Endothelial cell of umbilical vein (primary cell): ENCODE data around the gene NPTX1.

Source experiments
- EZH2 ChIP-seq: IDR thresholded peaks from 2 replicates; pipeline ENCODE4 v1.6.1; 2012; ENCODE audit warnings: borderline replicate concordance, low read depth, mild to moderate bottlenecking, moderate library complexity, low read length, inconsistent platforms; ENCODE audit not compliant: severe bottlenecking
- FOS ChIP-seq: IDR thresholded peaks from 2 replicates; pipeline ENCODE4 v1.6.1; 2011; ENCODE audit warnings: mild to moderate bottlenecking, low read length, moderate library complexity, borderline replicate concordance; ENCODE audit not compliant: insufficient read depth
- GATA2 ChIP-seq: IDR thresholded peaks from 2 replicates; pipeline ENCODE4 v1.7.0; 2011; ENCODE audit warnings: low read depth, mild to moderate bottlenecking, moderate library complexity, mixed read lengths, low read length; ENCODE audit not compliant: insufficient read length, insufficient read depth
- JUN ChIP-seq: IDR thresholded peaks from 2 replicates; pipeline ENCODE4 v1.6.1; 2011; ENCODE audit warnings: borderline replicate concordance, low read depth; ENCODE audit not compliant: insufficient read length, insufficient read depth
- MYC ChIP-seq: IDR thresholded peaks from one replicate; pipeline ENCODE4 v1.6.1; 2011; ENCODE audit warnings: mild to moderate bottlenecking, low read depth, low read length
- POLR2A ChIP-seq: IDR thresholded peaks from 2 replicates; pipeline ENCODE4 v1.6.1; 2012; ENCODE audit warnings: low read depth, mild to moderate bottlenecking, control low read depth, low read length
- POLR2AphosphoS5 ChIP-seq: IDR thresholded peaks from 2 replicates; pipeline ENCODE4 v1.6.1; 2012; ENCODE audit warnings: low read depth, mild to moderate bottlenecking, control low read depth, low read length, moderate library complexity; ENCODE audit not compliant: insufficient read depth
- TF ChIP-seq, protein P1 (sequence below), 2 donors: IDR thresholded peaks; 1 replicate in 1 of 2; 2 replicates in 1 of 2; pipeline ENCODE4 v1.5.1; 2011; ENCODE audit warnings: low read length in 2 of 2, mild to moderate bottlenecking in 2 of 2, moderate library complexity in 2 of 2, control low read depth in 1 of 2, inconsistent platforms in 1 of 2, low read depth in 1 of 2; ENCODE audit not compliant: insufficient read depth in 1 of 2; ENCODE audit errors: extremely low read depth in 1 of 2
- TF ChIP-seq, protein P2 (sequence below): IDR thresholded peaks from 2 replicates; pipeline ENCODE4 v1.6.1; 2011; ENCODE audit not compliant: insufficient read depth, insufficient read length

DNA sequence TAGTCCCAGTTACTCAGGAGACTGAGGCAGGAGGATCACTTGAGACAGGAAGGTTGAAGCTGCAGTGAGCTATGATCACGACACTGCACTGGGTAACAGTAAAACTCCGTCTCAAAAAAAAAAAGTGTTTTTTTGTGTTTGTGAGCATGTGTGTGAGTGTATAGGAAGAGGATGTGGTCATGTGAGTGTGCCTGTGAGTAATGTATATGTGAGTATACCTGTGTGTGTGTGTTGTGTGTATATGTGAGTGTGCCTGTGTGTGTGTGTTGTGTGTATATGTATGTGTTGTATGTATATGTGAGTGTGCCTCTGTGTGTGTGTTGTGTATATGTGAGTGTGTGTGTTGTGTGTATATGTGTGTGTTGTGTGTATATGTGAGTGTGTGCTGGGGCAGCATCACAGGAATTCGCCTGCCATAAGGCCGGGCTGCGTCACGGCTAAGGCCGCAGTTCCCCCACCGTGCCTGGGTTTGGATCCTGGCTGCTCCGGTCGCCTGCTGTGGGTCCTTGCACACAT, 21.4 kb upstream of the NPTX1 start:
- TF ChIP-seq POLR2A: no peak
- no peak for TF ChIP-seq EZH2
- TF ChIP-seq, protein P1, sequence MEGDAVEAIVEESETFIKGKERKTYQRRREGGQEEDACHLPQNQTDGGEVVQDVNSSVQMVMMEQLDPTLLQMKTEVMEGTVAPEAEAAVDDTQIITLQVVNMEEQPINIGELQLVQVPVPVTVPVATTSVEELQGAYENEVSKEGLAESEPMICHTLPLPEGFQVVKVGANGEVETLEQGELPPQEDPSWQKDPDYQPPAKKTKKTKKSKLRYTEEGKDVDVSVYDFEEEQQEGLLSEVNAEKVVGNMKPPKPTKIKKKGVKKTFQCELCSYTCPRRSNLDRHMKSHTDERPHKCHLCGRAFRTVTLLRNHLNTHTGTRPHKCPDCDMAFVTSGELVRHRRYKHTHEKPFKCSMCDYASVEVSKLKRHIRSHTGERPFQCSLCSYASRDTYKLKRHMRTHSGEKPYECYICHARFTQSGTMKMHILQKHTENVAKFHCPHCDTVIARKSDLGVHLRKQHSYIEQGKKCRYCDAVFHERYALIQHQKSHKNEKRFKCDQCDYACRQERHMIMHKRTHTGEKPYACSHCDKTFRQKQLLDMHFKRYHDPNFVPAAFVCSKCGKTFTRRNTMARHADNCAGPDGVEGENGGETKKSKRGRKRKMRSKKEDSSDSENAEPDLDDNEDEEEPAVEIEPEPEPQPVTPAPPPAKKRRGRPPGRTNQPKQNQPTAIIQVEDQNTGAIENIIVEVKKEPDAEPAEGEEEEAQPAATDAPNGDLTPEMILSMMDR (IDR thresholded peaks at IDR 0.05; ENCODE audit: extremely low read depth in 1 of 2, insufficient read depth in 1 of 2, low read depth in 1 of 2, low read length in 2 of 2): no peak
- TF ChIP-seq POLR2AphosphoS5: no peak
- no peak for TF ChIP-seq JUN
- no peak for TF ChIP-seq FOS
- TF ChIP-seq GATA2: no peak
- TF ChIP-seq, protein P2, sequence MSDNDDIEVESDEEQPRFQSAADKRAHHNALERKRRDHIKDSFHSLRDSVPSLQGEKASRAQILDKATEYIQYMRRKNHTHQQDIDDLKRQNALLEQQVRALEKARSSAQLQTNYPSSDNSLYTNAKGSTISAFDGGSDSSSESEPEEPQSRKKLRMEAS: no peak
- TF ChIP-seq MYC: no peak
